ENCODE data around the gene NEURL4.

Gene NEURL4

DNA sequence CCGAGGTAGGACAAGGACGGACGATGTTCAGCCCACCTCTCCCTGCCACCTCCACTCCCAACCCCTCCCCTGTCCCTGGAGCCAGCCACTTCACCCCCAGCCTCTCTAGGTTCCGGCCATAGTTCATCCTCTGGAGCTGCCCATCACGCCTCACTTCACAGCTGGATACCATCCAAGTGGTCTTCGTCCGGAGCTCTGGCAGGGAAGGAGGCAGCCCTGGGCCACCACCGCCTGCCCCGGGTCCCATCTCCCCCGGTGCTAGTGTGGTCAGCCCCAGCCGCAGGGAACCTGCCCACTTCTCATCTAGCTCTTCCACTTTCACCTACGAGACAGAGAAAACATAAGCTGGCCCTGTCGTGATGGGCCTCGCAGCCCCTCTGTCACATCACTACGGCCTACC is 7.7 kb downstream of the NEURL4 start:
- DNase-seq: no peak

DNA sequence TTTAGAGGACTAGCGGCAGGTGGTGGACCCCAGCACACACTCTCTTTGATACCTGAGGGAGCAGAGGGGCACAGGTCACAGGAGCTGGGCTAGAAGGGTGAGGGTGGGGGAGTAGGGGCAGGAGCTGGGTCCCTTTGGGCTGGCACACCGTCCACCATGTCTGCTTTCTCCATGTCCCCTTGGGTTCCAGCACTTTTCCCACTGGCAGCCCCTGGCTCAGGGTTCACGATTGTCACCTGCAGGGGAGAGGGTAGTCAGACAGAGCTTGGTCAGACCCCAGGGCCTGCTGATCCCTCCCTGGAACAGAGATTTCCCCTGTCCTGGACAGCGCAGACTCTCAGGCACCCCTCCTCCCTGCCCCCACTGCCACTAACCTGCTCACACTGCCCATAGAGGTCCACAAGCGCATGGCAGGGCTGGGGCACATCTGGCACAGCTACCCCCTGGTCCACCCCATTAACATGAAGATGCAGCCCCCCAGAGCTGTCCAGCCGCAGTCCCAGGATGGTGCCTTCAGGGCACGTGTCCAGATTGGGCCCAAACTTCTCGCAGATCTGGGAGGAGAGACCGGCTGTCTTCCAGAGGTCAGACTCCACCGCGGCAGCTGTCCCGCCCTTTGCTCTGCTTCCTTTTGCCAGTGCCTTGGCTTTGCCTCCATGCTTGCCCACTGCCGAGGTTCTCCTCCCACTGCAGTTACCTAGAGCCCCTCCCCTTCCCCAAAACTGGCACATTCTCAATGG is 10.8 kb downstream of the NEURL4 start:
- no peak for DNase-seq

DNA sequence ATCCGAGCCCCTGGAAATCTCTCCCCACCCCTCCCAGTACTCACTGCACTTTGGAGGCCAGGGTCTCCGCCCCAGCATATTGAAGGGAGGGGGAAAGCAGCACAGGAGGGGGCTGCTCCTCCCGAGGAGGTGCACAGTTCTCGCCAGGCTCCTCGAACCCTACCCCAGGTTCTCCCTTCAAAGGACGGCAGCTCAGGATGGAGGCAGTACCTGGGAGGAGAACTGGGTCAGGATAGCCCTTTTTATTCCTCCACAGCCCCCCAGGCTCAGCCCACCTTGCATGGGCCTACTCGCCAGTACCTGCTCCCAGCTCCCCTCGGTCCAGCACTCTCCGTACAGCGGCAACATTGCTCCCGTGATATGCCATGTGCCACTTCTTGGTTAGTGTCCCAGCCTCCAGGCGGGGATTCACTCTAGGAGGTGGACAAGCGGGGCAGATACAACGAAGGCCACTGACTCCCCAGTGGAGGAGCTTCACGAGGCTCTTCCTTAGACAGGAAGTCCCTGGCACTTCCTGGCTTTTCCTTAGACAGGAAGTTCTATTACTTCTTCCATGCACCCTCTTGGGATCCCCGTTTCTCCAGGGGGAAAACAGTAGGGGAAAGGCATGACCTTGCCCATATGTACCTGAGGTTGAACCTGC is 11.9 kb downstream of the NEURL4 start:
- DNase-seq: no peak

DNA sequence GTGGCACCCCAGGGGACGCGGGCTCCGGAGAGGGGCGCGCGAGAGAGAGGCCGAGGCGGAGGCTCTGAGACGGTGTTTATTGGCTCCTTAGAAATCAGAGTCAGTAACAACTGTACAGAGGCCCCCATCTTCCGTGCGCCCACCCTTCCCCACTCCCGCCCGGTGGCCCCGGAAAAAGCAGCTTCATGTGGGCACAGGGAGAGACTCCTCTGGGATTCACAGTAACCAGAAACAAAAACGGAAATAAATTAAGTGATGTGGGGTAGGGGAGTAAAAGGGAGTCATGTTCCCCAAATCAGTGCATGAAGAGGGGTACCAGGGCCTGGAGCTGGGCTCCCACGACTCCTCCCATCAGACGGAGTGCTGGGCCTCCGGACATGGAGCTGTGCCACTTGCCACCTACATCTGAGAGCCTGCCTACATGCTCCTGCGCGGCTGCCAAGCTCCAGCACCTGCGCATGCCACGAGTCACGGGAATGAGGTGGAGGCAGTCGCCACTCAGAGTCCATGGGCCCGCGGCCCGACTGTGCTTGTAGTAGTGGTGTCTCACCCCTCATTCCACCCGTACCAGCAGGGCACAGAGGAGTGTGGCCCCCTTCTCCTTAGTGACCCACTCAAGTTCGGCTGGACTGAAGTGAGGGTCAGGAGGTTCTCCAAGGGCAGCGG is 13.4 kb downstream of the NEURL4 start:
- DNase-seq: no peak

DNA sequence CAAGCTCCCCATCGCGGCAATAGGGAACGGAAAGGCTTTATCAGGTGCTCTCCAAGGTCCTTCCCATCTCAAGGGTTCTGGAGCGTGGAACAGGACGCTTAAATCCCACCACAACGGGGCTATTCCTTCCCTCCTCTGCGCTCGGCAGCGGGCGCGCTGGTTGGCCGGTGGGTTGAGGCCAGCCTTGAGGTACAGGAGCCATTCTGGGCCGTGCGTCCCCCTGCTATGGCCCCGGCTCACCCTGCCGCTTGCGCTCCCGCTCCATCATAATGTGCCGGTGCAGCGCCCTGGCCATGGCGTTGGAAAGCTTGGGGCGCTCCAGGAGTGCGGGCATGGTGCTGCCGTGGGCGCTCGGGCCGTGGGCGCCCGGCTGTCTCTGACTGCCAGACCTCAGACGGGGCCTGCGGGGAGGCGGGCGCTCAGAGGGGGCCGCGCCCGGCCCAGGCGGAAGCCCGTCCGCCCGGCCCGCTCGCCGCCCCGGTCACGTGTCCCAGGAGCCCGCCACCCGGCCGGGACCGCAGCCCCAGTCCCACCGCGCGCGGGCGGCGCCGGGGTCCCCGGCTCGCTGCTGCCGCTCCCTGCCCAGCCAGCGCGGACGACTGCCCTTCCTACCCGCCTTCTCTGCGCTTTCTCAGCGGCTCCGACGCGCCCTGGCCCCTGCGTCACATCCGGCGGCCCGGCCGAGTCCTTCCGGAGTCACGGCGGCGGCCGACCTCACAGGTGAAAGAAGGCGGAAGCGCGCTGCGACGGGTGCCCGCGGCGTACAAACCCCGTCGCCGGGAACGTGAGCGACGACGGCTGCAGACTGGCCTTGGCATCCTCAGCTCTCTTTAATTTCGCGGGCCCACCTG is 14.2 kb downstream of the NEURL4 start, which contains the start of gene GPS2:
GPS2 (minus strand) TSS at position 642 of the 851 bp plus-strand sequence; CDS start at position 334, 308 bp downstream.
- DNase-seq: peak; percentile 98

DNA sequence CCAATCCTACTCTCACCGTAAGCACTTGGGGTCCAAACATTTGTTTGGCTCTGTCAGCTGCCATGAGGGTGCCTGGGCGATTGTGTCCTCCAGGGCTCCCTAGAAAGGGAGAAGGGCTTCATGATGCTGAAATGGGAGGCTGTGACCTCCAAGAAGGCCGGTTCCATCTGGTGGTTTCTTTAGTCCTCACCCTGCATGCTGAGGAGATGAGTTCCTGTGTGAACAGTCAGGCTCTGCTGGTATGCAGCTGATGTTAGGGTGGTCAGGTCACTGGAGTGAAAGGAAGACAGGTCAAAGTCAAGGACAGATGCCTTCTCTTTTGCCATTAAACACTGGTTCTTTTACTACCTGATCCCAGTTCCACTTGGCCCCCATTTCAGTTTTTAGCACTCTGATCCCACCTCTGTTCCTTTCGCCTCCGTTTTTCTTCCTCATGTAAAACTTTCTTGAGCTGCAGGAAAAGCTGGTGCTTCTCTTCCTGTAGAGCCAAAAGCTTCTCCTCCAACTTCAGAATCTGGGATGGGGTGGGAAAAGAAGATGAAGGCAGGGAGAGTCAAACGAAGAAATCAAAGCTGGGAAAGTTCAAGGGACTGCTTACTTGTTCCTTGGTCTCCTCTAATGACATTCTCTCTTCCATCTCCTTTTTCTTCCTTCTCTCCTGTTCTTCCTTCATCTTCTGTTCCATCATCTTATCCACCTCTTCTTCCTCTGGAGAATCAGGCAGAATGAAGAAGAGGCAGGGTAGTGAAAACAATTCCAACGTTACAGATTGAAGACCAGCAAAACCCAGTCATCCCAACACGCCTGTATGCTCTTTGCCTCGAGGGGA is 15.0 kb downstream of the NEURL4 start:
- no peak for DNase-seq

DNA sequence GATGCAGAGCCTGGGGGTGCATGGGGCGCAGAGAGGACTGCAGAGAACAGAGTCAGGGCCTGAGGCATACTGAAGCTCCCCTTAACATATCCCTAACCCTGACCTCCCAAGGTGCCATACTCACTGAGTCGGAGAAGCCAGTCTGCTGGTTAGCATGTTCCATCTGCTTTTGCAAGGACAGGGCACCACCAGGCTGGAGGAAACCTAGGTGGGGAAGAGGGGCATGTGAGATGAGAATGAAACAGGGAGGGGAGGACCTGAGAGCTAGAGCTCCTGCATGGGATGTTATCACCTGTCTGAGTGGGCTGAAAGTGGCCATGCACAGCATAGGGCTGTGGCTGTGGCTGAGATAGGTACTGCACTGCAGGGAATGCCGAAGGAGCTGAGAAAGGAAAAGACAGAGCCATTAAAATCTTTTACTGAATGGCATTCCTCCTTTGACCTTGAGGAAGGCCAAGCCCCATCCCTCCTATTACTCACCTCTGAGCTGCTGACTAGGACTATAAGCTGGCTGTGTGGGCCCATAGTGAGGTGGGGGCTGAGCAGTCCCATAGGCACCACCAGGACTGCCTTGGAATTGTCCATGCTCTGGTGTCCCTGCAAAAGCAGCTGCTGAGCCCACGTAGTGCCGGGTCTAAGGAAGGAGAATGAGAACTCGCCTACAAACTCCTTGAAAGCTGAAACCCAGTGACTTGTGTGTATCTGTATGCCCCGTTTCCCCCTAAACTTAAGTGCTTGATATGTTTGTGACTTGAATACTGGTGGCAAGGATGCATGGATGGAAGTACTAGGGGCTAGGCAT is 15.8 kb downstream of the NEURL4 start:
- DNase-seq: no peak

DNA sequence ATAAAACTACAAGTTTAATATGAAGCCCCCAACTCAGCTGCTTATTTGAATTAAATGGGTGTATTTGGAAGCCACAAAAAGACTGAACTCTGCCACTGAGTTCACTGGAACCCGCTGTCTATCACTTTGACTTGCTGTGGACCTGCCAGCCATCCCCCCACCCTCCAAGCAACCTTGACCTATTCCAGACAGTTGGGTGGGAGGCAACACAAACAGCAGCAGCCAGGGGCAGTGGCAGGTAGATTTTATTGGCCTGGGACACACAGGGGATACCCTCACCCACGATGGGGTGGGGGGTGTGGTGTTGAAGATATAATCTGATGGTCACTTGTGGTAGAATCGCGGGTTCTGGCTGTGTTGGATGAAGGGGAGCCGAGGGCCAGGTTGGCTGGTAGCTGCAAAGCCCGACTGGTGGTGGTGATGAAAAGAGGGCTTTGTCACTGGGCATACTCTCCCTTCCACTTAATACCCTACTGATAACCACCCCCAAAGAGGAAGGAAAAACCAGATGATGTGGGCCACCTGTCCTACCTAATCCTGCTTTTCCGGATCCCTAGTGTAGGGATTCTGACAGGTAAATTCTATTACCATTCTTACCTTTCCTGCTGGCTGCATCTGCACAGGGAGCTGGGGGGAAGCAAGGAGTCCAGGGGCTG is 16.6 kb downstream of the NEURL4 start:
- DNase-seq: no peak

DNA sequence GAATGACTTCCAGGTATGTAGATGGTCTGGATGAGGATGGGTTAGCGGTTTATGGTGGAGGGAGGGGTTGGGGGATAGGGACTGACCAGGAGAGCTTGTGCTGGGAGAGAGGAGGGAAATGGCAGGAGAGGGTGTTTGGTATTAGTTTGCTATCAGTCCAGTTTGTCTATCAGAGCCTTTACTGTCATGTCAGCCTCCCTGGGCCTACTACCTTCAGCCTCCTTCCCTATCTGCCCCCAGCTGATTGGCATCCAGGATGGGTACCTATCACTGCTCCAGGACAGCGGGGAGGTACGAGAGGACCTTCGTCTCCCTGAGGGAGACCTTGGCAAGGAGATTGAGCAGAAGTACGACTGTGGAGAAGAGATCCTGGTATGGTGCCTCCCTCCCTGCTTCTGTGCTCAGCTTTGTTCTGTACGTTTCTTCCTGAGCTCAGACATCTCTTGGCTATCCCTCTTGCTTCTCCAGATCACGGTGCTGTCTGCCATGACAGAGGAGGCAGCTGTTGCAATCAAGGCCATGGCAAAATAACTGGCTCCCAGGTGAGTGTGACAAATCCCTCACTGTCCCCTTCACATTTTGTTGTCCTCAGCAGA is 17.9 kb downstream of the NEURL4 start:
- no peak for DNase-seq

DNA sequence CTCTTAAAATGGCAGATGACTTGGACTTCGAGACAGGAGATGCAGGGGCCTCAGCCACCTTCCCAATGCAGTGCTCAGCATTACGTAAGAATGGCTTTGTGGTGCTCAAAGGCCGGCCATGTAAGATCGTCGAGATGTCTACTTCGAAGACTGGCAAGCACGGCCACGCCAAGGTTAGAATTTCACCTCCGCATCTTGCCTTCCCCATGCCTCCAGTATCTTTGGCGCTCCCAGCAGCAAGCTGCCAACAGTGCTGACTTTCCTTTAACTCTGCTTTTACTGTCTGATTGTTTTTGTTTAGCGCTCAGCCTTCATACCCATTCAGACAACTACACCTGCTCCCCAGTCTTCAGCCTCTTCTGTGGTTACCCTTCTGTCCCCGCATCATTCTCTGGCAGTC is 19.5 kb downstream of the NEURL4 start:
- no peak for DNase-seq

DNA sequence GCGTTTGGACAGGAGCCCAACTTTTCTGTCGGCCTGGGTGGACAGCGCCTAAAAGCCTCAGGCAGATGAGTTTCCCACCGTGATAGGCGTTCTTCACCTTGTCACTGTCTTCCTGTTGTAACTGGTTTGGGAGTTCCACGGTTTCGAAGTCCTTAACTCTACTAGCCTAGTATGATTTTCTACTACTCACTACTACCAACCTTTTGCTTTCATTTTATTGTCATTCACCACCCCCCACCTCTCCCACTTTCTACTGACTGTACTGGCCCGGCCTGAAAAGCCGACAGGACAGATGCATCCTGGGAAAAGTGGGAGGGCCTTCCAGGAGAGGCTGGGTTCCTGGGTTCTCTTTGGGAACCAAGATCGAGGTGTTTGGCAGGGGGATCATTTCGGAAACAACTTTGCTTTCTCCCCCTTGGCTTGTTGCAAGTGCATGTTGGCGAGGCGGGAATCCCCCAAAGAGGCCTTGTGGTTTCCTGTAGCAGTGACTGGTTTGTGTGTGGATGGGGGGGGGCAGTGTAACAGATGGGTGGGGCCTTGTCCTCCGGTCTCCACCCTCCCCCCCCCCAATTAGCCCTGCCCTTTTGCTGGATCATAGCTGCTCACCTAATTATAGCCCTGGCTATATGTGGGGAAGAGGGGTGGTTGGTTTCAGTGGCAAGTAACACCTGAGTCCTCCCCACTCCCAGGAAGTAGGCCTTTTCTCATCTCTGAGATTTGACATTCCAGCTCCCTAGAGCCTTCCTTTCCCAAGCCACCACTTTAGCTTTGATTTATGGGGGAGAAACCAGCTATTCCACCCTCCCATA is 20.3 kb downstream of the NEURL4 start:
- DNase-seq: peak; percentile 94

DNA sequence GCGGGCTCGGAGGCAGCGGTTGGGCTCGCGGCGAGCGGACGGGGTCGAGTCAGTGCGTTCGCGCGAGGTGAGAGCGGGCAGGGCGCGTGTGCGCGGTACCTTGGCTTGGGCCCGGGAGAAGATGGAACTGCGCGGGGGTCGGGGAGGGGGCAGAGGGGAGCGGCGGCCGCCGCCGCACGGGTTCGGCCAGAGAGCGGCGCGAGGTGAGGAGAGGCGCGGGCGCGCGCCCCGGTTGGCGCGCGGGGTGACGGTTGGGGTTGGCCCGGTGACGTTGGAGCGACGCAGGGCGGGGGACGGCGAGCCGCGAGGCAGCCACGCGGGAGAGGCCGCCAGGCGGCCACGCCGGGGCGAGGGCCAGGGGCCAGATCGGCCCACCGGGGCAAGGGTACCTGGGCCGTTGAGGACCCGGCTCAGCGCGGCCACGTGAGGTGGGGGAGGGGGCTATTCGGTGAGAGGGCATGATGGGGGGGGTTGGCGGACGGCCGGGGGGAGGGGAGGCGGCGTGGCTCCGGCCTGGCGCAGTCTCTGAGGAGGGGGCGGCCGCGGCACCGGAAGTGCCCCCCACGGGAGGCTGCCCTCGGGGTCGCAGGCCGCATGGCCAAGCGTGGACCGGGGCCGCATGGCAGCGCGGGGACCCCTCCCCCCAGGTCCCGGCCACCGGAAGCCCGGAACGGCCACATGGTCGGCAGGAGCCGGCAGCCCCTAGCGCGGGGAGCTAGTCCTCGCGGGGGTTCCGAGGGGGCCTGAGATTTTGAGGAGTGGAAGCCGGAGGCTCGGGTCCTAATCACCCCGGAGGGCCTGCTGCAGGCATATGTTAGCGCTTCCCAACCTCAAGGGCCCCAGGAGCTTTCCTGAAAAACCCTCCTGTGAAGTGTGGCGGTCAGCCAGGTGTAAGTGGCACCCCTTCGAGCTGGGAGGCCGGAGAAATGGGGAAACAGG is 21.2 kb downstream of the NEURL4 start:
- DNase-seq: peak; percentile 83

DNA sequence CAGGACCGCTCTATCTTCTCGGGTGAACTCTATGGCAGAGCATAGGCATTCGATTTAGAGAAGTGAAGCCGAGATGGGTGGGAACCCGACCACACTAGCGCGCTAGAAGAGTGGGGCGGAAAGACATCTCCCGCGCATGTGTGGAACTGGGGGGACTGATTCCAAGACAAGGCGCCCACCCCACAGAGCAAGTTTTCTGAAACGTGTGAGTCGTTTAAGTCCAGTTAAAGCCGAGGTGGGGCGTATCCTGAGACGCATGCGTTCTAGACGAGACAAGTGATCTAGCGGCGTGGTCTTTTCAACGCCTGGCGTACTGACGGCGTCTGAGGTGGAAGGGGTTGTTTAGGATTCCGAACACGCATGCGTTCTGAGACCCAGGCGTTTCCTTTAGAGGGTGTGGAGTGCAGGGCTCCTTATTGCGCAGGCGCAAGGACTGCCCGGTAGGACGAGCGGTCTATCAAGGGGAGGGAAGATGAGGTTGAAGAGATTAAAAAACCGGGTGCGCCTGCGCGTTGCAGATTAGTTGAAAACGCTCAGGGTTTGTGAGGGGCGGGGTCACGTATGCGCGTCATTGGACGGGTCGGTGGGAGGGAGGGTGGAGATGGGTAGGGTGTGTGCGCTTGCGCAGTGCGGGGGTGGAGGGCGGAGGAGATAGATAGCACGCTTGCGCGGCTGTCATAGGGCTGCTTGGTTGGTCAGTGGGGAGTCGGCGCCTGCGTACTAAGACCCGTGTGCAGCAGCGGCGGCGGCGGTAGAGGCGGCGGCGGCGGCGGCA is 22.0 kb downstream of the NEURL4 start, which contains the start of gene EIF5A:
EIF5A (plus strand) TSS at position 718 of the 775 bp plus-strand sequence. CDS start 2,008 bp downstream, outside the sequence.
- peak; percentile 100 for DNase-seq

DNA sequence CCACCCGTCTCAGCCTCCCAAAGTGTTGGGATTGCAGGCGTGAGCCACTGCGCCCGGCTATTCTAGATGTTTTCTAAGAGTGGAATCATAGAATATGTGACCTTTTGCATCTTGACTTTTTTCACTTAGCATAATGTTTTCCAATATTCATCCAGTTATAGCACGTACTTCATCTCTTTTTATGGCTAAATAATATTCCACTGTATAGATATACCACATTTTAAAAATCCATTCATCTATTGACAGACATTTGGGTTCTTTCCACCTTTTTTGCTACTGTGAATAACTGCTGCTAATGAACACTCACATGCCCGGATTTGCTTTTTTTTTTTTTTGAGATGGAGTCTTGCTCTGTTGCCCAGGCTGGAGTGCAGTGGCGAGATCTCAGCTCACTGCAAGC is 25.0 kb downstream of the NEURL4 start:
- no peak for DNase-seq

DNA sequence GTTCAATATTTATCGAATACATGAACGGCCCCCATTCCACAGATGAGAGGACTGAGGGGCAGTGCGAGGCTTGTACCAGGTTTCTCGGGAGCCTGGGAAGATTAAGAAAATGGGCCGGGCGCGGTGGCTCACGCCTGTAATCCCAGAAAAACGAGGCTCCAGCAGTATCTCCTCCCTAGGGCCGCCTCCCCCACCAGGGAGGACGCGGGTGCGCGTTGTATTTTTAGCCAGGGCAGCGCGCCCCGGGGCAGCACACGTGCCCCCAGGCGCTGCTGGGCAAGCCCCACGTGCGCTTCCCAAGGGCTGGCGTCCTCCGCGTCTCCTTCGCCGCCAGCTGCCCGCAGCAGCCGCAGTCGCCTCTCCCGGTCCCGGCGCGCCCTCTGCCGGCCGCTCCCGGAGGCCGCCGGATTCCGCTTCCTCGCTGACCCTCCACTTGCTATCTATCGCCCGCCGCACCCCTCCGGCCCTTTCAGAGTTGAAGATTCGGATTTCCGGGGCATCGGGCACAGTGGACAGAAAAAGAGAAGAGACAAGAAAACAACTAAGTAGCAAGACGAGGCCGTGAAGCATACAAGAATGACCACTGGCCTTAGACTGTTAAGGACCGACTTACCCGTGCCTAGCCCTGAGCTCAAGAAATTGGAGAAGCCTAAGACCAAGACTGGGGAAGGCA is 32.8 kb downstream of the NEURL4 start:
- DNase-seq: peak; percentile 89
